Endothelial cell (in vitro differentiated cells): ENCODE measurements around the gene MRTFB. TPM values are rescaled to one million over a fixed set of nuclear protein-coding genes. Genes with fewer than 3 reads are reported as not detected.
A peak's percentile ranks its signal among the peaks of the same experiment; 100 is the strongest.

ENCODE experiments used
- DNase-seq: peaks from one replicate; pipeline ENCODE4 v3.0.0; 2021; ENCODE audit warnings: low spot score
- H3K27ac Mint-ChIP-seq: one replicate; pipeline ENCODE4 v1.8.0; 2021; ENCODE audit warnings: mixed read lengths, inconsistent platforms; ENCODE audit not compliant: unreplicated experiment
- H3K27me3 Mint-ChIP-seq: one replicate; pipeline ENCODE4 v1.8.0; 2021; ENCODE audit warnings: mild to moderate bottlenecking, moderate library complexity, mixed read lengths, inconsistent platforms; ENCODE audit not compliant: unreplicated experiment
- H3K36me3 Mint-ChIP-seq: one replicate; pipeline ENCODE4 v1.8.0; 2021; ENCODE audit warnings: mild to moderate bottlenecking, low read depth, mixed read lengths, inconsistent platforms; ENCODE audit not compliant: unreplicated experiment
- H3K4me1 Mint-ChIP-seq: one replicate; pipeline ENCODE4 v1.8.0; 2021; ENCODE audit warnings: mild to moderate bottlenecking, mixed read lengths, inconsistent platforms; ENCODE audit not compliant: unreplicated experiment
- H3K4me3 Mint-ChIP-seq: one replicate; pipeline ENCODE4 v1.8.0; 2021; ENCODE audit warnings: mild to moderate bottlenecking, mixed read lengths, inconsistent platforms; ENCODE audit not compliant: unreplicated experiment
- H3K9me3 Mint-ChIP-seq: one replicate; pipeline ENCODE4 v1.8.0; 2021; ENCODE audit warnings: mixed read lengths, inconsistent platforms; ENCODE audit not compliant: unreplicated experiment
- CTCF ChIP-seq: fragments of 200-600 bp; sonication (generic); IDR thresholded peaks from one replicate; pipeline ENCODE4 v1.5.0; 2021; ENCODE audit warnings: antibody characterized with exemption; ENCODE audit not compliant: unreplicated experiment
- total RNA-seq: library from RNA; stranded (reverse); fragmentation: NEBNext Ultra II Directional; extraction: Animal tissue kit (Norgen Biotek cat#: 25700); gene quantifications from one replicate; pipeline ENCODE4 v1.2.1, GENCODE V29; 2021; ENCODE audit not compliant: unreplicated experiment

The MRTFB gene
- total RNA-seq, 1 donor from 2014 or later: 51.3 TPM

- Mint-ChIP-seq H3K4me3 (no peak overlapping the region), H3K4me1 (peaks cover 37% of the 10 kb centered on the region), H3K36me3 (no peaks in the 10 kb centered on the region), H3K9me3 (no peaks in the 10 kb centered on the region), H3K27me3 (no peaks in the 10 kb centered on the region), H3K27ac (no peak overlapping the region)
- no peak for TF ChIP-seq CTCF
- DNase-seq: no peak
Measured at GRCh38 chr16:14194721-14195120, 123.6 kb downstream of the MRTFB start.

GRCh38 chr16:14196011-14196410 is 124.9 kb downstream of the MRTFB start:
- TF ChIP-seq CTCF: no peak
- H3K36me3 Mint-ChIP-seq: no peaks in the 10 kb centered on the region
- no peak overlapping the region for H3K4me3 Mint-ChIP-seq
- no peaks in the 10 kb centered on the region for H3K27me3 Mint-ChIP-seq
- H3K27ac Mint-ChIP-seq: peak overlapping the region; percentile 76
- H3K4me1 Mint-ChIP-seq: peaks cover 34% of the 10 kb centered on the region
- no peak for DNase-seq
- no peaks in the 10 kb centered on the region for H3K9me3 Mint-ChIP-seq

- no peak for TF ChIP-seq CTCF
- Mint-ChIP-seq H3K9me3 (no peaks in the 10 kb centered on the region), H3K27ac (peak overlapping the region; percentile 76), H3K4me1 (peaks cover 34% of the 10 kb centered on the region), H3K27me3 (no peaks in the 10 kb centered on the region), H3K4me3 (no peak overlapping the region), H3K36me3 (no peaks in the 10 kb centered on the region)
- no peak for DNase-seq
Measured at GRCh38 chr16:14196539-14196938, 125.4 kb downstream of the MRTFB start.

GRCh38 chr16:14198012-14198411 is 126.9 kb downstream of the MRTFB start:
- no peak overlapping the region for H3K27ac Mint-ChIP-seq

GRCh38 chr16:14198572-14198971 is 127.5 kb downstream of the MRTFB start:
- Mint-ChIP-seq H3K27me3 (no peaks in the 10 kb centered on the region), H3K9me3 (no peaks in the 10 kb centered on the region), H3K4me1 (peaks cover 37% of the 10 kb centered on the region), H3K36me3 (no peaks in the 10 kb centered on the region), H3K4me3 (no peak overlapping the region), H3K27ac (no peak overlapping the region)
- no peak for TF ChIP-seq CTCF
- DNase-seq: no peak

More at GRCh38 chr16:14198012-14198411, 126.9 kb downstream of the MRTFB start:
- Mint-ChIP-seq H3K9me3 (no peaks in the 10 kb centered on the region), H3K4me3 (no peak overlapping the region), H3K27me3 (no peaks in the 10 kb centered on the region), H3K36me3 (no peaks in the 10 kb centered on the region), H3K4me1 (peaks cover 39% of the 10 kb centered on the region)
- no peak for TF ChIP-seq CTCF
- DNase-seq: no peak
